Frontal cortex (tissue), 4 donors: Measurements from ENCODE around the gene TAC1. TPM values are rescaled to one million over a fixed set of nuclear protein-coding genes. Genes with fewer than 3 reads are reported as not detected.
"Not testable (repeated sequence)": the region's sequence is repeated elsewhere in the genome, so short reads cannot be mapped to it uniquely, and the experiment has no call there.

Experiments
- DNase-seq, 2 donors: peaks; one replicate each; pipeline ENCODE4 v3.0.0; 2012; ENCODE audit warnings: low spot score in 2 of 2
- FAIRE-seq: peaks from 2 replicates; lab custom pipeline; 2012; peaks lifted over from hg19 to GRCh38; lab: Jason Lieb, UNC
- total RNA-seq: library from RNA; depleted of rRNA; stranded (reverse); fragments of >200 nt; gene quantifications from one replicate; pipeline ENCODE4 v1.2.3, GENCODE V29; 2014
- donor health status: control.
- donor health status: control.
- donor health status: control.

The TAC1 gene, protein sequence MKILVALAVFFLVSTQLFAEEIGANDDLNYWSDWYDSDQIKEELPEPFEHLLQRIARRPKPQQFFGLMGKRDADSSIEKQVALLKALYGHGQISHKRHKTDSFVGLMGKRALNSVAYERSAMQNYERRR
- total RNA-seq, result 21.2 TPM

DNA sequence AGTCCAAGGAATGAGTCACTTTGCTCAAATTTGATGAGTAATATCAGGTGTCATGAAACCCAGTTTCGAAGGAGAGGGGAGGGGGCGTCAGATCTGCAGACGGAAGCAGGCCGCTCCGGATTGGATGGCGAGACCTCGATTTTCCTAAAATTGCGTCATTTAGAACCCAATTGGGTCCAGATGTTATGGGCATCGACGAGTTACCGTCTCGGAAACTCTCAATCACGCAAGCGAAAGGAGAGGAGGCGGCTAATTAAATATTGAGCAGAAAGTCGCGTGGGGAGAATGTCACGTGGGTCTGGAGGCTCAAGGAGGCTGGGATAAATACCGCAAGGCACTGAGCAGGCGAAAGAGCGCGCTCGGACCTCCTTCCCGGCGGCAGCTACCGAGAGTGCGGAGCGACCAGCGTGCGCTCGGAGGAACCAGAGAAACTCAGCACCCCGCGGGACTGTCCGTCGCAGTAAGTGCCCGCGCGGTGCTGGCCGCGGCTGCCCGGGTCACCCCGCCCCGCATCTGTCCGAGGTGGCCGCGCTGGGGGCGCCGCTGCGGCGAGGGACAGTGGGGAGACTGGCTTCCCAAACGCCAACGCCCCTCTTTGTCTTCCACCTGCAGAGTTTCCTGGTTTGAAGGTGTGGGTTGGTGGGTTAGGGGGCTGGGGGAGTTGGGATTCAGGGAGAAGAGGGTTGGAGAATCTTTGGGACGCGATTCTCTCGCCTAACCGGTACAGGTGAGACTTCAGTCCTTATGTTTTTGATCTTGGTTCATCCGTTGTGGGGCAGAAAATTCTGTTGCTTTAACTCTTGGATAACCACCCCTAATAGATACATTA is at the start of gene TAC1:
TSS of gene TAC1 (plus strand) at position 351 of the 829 bp plus-strand sequence. CDS start 527 bp downstream, outside the sequence.
- FAIRE-seq (no peak), DNase-seq (peak in 1 of 2 donors; percentile 10)

DNA sequence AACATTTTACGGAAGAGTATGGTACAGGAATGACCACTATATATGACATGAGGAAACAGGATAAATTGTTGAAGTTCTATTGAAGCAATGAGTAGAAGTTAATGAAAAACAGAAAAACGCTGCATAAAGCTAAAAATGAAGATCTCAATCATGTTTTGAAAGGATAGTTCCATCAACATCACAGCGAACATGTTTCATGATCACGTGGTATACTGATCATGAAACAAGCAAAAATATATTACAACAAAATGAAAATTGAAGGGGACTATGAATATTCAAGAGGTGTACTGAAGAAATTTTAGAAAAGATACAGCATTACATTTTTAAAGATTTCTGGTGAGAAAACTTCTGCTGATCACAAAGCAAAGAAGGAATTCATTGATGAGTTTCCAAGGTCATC is 45.9 kb upstream of the TAC1 start:
- FAIRE-seq, result no peak
- DNase-seq, result no peak

DNA sequence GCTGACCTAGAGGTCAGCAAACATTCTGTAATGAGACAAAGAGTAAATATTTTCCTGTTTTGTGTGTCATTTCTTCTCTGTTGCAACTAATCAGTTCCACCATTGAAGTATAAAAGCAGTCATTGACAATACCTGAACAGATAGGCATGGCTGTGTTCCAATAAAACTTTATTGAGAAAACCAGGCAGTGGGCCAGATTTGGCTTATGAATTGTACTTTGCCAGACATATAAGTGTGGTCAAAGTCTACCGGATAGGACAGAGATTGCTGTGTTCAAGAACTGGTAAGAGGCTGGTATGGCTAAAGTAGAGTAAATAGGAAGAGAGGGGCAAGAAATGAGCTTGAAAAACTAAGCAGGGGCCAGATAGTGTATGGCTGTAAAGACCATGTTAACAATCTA is 38.3 kb upstream of the TAC1 start:
- DNase-seq, result no peak
- FAIRE-seq, result no peak

DNA sequence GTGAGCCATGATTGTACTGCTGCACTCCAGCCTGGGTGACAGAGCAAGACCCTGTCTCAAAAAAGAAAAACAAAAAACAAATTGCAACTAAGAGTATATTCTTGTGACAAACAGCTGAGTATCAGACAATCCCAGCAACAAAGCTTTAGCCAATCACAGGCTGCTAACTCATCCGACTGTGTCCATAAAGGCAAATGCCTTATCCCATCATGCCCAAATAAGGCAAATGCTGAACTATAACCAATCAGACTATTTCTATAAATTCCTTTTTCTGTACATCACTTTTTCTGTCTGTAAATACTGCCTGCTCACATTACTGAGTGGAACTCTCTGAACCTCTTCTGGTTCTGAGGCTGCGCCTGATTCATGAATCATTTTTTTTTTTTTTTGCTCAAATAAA is 37.5 kb upstream of the TAC1 start:
- DNase-seq (no peak), FAIRE-seq (no peak)

DNA sequence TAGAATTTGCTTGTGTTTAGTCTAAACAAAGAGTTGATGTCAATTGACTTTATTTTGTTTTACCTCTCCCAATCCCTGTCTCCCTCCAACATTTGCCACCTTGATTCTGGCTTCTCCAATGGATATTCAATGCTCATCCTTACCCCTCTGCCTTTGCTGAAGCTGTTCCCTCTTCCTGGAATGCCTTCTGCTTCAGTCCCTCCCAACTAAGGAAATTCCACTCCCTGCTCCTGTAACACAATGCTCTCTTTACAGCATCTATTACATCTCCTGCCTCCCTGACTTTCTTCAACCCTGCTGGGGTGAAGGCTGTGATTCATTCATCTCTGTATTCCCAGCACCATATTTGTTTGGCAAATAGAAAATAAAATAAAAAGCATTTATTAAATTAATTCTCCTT is 34.5 kb upstream of the TAC1 start:
- FAIRE-seq (no peak), DNase-seq (no peak)

DNA sequence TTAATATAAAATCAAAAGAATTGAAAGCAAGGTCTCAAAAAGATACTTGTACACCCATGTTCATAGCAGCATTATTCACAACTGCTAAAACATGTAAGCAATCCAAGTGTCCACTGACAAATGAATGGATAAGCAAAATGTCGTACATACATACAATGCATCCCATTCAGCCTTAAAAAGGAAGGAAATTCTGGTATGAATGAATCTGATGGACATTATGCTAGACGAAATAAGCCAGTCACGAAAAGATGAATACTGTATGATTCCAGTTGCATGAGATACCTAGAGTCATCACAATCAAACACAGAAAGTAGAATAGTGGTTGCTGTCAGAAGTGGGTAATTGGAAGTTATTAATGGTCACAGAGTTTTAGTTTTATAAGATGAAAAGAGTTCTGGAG is 9.5 kb upstream of the TAC1 start:
- no peak for FAIRE-seq
- no peak for DNase-seq

DNA sequence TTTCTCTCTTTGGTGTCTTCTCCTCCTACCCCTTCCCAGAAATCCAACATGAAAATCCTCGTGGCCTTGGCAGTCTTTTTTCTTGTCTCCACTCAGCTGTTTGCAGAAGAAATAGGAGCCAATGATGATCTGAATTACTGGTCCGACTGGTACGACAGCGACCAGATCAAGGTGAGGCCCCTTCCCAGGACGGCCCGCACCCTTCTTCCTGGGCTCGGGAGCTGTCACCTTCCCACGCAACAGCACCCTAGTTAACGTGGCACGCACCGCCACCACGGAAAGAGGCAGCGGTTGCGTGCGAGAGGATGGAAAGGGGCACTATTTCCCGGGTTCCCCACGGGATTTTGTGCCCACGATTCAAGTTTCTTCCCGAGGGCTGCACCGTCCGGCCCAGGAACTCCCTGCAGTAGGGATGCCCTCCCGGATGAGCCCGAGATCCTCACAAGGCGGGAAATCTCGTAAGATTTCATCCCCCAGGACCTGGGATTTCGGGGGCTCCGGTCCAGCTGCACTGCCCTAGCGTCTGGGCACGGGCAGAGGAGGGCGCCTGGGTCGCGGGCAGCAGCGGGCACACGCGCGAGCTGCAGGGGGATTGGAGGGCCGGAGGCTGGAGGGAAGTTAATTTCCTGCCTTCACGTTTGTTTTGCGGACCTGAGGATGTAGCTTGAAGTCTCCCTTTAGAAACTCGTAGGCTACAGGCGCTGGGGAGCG is 834 bp downstream of the TAC1 start:
- FAIRE-seq, result no peak
- DNase-seq, result peak in 1 of 2 donors; percentile 10

DNA sequence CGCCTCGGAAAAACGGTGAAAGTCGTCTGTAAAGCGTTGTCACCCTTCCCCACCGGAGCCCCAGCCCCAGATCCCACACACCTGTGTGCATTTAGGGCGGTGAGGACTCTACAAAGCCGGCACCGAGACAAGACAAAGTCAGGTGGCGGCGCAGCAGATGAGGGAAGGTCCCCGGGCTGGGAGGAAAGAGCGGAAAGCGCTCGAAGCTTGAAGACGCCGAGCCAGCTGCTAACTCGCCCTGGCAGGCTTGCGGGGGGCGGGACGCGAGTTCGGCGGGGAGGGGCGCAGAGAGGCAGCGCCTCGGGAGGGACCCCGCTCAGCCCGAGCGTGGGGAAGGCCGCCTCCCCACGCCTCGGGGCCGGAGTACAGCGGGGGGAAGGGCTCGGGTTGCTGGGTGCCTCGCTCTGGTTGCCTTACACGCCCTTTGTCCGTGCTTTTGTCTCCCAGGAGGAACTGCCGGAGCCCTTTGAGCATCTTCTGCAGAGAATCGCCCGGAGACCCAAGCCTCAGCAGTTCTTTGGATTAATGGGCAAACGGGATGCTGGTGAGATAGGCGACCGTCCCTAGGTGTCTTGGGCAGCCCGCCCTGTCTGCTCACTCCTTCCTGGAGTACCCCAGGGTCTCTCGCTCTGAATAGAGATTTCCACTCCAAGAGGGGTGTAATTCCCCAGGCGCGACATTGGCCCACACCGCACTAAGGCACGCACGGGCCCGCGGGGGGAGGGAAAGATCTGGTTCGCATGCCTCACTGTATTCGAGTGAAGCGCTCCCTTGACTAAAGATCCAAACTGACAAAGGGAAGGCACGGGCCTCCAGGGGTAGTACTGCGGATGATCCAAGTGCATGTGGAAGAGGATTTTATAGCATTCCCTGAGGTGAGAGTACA is 1.6 kb downstream of the TAC1 start:
- FAIRE-seq (no peak), DNase-seq (peak; percentile 13 to 19)

DNA sequence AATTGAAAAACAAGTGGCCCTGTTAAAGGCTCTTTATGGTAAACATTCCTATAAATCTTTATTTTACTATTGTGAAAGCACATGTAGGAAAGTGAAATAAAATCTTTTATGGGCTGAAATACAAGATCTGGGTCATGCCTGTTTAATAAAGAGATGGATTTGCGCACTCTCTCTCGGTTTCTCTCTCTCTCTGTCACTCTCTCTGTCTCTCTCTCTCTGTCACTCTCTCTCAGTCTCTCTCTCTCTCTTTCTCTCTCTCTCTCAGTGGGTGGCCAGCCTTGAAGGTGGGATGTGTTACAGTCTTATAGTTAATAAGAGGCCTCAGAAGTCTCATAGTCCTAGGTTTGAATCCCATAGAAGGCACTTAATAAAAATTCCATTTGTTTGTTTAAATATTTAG is 2.4 kb downstream of the TAC1 start:
- DNase-seq (no peak), FAIRE-seq (no peak)

DNA sequence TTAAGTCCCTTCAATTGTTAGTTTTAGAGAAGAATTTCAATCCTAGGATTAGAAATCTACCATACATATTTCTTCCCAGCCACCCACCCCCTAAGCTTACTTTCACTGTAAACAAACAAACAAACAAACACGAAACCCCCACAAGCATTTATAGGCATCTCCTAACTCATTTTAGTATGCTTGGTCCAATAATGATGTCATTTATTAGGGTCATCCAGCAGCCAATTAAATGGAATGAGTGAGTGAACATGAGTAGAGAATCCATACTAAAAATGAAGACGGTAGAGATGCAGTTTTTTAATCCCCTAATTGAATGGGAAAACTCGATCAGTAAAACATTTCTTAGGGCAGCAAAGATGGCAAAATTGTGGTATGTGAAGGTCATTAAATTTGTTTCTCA is 3.2 kb downstream of the TAC1 start:
- no peak for DNase-seq
- no peak for FAIRE-seq

DNA sequence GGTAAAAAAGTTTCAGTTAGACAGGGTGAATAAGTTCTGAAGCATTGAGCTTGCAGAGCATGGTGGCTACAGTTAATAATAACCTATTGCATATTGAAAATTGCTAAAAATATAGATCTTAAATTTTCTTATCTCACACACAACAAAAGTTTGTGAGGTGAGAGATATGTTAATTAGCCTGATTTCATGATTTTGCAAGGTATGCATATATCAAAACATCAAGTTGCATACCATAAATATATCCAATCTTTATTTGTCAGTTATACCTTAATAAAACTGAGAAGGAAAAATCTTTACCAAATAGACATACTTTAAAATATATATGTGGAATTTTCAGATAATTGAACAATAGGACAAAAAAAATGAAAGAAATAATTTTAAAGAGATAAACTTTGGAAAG is 16.6 kb downstream of the TAC1 start:
- FAIRE-seq (no peak), DNase-seq (no peak)

DNA sequence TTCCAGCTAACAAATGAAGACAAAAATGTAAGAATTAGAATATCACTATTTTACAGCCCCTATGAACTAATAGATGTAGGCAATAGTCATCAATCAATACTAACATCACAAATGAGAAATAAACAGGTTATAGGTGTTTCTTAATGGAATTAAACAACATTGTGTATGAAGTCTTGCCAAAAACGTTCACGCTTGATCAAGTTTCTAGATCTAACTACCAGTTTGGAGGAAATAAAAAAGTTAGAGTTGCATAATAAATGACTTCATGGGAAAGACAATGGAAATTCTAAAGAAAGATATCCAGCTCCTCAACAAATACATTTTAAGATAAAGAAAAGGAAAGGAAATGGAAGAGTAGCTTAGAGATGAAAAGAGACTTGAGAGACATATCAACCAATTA is 19.7 kb downstream of the TAC1 start:
- no peak for DNase-seq
- no peak for FAIRE-seq

DNA sequence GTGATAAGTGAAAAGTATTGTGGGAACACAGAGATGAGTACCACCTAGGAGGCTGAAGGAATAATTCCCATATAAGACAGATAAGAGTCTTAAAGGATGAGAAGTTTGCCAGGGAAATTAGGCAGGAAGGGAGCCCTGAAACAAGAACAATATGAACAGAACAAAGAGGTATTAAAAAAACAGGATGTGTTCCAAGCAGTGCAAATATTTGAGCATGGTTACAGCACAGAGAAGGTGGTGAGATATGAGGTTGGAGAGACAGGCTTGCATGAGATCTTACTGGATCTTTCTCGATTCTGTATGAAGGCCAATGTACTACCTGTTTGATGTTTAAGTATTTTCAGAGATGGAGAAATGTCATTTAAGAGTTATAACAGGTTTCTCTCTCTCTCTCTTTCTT is 20.3 kb downstream of the TAC1 start:
- DNase-seq, result no peak
- FAIRE-seq, result no peak

DNA sequence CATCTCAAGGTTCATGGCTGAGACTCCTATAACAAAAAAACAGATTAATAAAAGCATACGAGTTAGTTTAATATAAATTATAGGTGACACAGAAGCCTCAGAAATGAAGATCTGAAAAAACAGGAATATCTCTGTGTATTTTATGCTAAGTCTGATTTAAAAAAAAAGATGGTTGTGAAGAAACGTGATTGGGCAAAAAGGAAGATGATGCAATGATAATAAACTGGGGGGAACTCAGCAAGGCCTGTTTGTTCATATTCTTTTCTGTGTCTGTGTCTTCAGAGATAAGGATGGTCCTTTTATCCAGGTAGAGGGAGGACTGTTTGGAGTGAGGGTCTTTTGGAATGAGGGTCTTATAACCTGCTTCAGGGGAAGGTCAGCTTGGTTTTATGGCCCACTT is 25.9 kb downstream of the TAC1 start:
- FAIRE-seq (no peak), DNase-seq (no peak)

DNA sequence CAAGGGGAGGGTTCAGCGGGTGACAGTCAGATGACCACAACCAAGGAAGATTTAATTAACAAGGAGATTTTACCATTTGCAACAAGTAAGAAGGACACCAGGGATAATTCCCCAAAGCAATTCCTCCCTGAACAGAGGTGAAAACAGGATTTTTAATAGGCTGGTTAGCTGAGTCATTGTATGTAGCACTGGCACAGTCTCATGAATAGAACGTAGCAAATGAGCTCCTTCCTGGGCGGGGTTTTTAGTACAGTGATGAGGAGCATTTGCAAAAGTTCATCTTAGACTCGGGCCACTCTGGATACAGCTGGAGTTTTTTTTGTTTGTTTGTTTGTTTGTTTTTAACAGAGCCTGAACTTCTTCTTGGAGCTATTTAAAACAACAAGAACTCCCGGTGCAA is 39.0 kb downstream of the TAC1 start:
- FAIRE-seq, result no peak
- DNase-seq, result no peak

DNA sequence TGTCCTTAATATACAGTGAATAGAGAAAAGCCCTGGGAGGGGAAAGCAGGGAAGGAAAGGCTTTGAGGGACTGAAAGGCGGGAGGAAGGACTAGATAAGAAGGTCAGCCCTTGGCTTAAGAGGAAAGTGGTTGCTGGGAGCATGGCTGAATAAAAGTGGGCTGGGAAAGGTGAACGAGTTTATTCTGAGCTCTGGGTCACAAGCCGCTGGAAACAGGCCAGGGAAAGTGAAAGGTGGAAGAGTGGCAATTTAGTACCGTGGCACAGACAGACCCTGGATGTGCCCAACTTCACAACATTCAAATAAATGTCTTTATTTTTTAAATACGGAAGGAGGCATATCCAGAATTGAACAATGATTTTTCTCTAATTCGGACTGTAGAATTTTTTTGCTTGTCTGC is 39.7 kb downstream of the TAC1 start:
- no peak for DNase-seq
- FAIRE-seq, result no peak

DNA sequence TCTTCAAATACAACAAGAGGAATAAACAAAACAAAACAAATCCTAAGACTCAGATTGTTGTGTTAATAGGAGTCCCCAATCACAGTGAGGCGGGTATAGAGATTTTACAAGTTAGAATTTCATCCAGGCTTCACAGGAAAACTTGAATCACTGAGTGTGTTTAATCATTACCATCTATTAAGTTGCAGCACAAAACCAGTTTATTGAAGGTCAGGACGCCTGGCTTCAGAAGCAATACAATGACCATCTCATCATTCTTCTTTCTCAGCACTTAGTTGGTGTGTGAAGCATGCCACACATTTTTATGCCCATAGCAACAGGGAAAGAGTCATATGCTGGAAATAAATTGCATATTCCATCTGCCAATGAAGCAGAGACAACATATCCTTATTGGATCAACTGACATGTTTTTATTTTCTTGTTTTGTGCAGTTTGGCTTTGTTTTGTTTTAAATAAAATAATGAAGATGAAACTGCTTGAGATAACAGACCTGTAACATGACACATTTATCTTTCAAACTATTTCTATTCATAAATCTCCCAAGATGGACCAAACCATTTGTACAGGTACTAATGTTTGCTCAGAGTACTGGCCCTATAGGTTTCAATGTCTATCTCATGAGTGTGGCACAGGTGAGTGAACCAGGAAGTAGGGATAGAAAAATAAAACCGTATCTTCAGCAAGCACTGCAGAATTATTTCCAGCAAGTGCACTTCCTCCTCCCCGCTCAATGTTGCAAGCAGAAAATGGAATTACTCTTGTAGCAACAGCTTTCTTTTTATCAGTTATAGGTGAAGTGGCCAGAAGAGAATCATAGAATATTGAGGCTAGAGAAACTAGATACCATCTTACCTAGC is 40.4 kb downstream of the TAC1 start:
- DNase-seq, result no peak
- no peak for FAIRE-seq

DNA sequence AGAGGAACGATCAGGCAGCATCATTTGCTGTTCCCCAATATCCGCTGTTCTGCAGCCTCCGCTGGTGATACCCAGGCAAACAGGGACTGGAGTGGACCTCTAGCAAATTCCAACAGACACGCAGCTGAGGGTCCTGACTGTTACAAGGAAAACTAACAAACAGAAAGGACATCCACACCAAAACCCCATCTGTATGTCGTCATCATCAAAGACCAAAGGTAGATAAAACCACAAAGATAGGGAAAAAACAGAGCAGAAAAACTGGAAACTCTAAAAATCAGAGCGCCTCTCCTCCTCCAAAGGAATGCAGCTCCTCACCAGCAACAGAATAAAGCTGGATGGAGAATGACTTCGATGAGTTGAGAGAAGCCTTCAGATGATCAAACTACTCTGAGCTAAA is 54.5 kb downstream of the TAC1 start:
- FAIRE-seq, DNase-seq: not testable (repeated sequence)
